HEK293 (cell line): ENCODE data around the gene ASIC3.

Experiments used
- KLF9 ChIP-seq: fragments of 450-650 bp; formaldehyde crosslinking; IDR thresholded peaks from 2 replicates; pipeline ENCODE4 v1.5.1; 2016; ENCODE audit warnings: missing biosample characterization, missing genetic modification characterization, low read depth
- ZBTB1 ChIP-seq: fragments of 450-650 bp; formaldehyde crosslinking; IDR thresholded peaks from 2 replicates; pipeline ENCODE4 v1.5.1; 2016; ENCODE audit warnings: missing biosample characterization, missing genetic modification characterization
- ZNF155 ChIP-seq: fragments of 450-650 bp; formaldehyde crosslinking; IDR thresholded peaks from 2 replicates; pipeline ENCODE4 v1.5.1; 2016; ENCODE audit warnings: missing biosample characterization, missing genetic modification characterization
- ZNF548 ChIP-seq: fragments of 450-650 bp; formaldehyde crosslinking; IDR thresholded peaks from 2 replicates; pipeline ENCODE4 v1.5.1; 2016; ENCODE audit warnings: missing biosample characterization, missing genetic modification characterization
- TF ChIP-seq, protein P1 (sequence below): fragments of 450-650 bp; formaldehyde crosslinking; IDR thresholded peaks from 2 replicates; pipeline ENCODE4 v1.5.1; 2016; ENCODE audit warnings: missing biosample characterization, missing genetic modification characterization
- TF ChIP-seq, protein P2 (sequence below): fragments of 450-650 bp; IDR thresholded peaks from 2 replicates; pipeline ENCODE4 v1.5.1; 2018; ENCODE audit warnings: missing biosample characterization, mild to moderate bottlenecking, missing genetic modification characterization
- TF ChIP-seq, protein P3 (sequence below): fragments of 450-650 bp; formaldehyde crosslinking; IDR thresholded peaks from 2 replicates; pipeline ENCODE4 v1.5.1; 2016; ENCODE audit warnings: missing biosample characterization, missing genetic modification characterization, low read depth

DNA sequence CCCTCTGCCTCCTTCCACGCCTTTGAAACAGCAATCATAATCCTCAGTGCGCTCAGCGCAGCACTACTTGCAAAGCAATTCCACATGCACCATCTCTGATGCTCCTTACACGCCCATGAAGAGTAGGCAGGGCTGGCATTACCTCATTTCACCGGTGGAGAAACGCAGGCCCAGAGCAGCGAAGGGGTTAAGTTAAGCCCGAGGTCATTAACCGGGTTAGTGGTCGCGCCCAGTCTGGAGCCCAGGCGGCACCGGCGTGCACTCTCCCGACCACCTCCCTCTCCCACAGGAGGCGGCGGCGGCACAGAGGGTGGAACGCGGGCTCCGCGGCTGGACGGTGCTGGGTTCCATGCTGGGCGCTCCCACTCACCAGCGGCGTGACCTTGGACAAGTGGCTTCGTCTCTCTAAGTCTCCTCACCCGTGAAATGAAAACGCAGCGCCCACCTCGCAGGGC is 31.8 kb downstream of the ASIC3 start:
- TF ChIP-seq, protein P1, sequence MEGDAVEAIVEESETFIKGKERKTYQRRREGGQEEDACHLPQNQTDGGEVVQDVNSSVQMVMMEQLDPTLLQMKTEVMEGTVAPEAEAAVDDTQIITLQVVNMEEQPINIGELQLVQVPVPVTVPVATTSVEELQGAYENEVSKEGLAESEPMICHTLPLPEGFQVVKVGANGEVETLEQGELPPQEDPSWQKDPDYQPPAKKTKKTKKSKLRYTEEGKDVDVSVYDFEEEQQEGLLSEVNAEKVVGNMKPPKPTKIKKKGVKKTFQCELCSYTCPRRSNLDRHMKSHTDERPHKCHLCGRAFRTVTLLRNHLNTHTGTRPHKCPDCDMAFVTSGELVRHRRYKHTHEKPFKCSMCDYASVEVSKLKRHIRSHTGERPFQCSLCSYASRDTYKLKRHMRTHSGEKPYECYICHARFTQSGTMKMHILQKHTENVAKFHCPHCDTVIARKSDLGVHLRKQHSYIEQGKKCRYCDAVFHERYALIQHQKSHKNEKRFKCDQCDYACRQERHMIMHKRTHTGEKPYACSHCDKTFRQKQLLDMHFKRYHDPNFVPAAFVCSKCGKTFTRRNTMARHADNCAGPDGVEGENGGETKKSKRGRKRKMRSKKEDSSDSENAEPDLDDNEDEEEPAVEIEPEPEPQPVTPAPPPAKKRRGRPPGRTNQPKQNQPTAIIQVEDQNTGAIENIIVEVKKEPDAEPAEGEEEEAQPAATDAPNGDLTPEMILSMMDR (tag by site-specific recombination): 0 out of 2 replicates have a peak, but pooled peaks have one; percentile 20
- TF ChIP-seq ZNF548 (tag by site-specific recombination) (no peak), ZNF155 (tag by site-specific recombination) (no peak), ZBTB1 (tag by site-specific recombination) (no peak), KLF9 (tag by site-specific recombination) (no peak)
- TF ChIP-seq, protein P2, sequence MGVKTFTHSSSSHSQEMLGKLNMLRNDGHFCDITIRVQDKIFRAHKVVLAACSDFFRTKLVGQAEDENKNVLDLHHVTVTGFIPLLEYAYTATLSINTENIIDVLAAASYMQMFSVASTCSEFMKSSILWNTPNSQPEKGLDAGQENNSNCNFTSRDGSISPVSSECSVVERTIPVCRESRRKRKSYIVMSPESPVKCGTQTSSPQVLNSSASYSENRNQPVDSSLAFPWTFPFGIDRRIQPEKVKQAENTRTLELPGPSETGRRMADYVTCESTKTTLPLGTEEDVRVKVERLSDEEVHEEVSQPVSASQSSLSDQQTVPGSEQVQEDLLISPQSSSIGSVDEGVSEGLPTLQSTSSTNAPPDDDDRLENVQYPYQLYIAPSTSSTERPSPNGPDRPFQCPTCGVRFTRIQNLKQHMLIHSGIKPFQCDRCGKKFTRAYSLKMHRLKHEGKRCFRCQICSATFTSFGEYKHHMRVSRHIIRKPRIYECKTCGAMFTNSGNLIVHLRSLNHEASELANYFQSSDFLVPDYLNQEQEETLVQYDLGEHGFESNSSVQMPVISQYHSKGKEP (tag by site-specific recombination): no peak
- TF ChIP-seq, protein P3, sequence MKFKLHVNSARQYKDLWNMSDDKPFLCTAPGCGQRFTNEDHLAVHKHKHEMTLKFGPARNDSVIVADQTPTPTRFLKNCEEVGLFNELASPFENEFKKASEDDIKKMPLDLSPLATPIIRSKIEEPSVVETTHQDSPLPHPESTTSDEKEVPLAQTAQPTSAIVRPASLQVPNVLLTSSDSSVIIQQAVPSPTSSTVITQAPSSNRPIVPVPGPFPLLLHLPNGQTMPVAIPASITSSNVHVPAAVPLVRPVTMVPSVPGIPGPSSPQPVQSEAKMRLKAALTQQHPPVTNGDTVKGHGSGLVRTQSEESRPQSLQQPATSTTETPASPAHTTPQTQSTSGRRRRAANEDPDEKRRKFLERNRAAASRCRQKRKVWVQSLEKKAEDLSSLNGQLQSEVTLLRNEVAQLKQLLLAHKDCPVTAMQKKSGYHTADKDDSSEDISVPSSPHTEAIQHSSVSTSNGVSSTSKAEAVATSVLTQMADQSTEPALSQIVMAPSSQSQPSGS (tag by site-specific recombination): peak; percentile 76
